GM12873 (cell line): ENCODE measurements around the gene IFNLR1.
A peak's percentile ranks its signal among the peaks of the same experiment; 100 is the strongest.

ENCODE experiments used
- TF ChIP-seq, protein P1 (sequence below): IDR thresholded peaks from 2 replicates; pipeline ENCODE4 v1.5.1; 2012; ENCODE audit warnings: low read depth, mild to moderate bottlenecking, moderate library complexity, low read length, control low read depth; ENCODE audit not compliant: insufficient read depth; ENCODE audit errors: missing control alignments

Gene IFNLR1

DNA sequence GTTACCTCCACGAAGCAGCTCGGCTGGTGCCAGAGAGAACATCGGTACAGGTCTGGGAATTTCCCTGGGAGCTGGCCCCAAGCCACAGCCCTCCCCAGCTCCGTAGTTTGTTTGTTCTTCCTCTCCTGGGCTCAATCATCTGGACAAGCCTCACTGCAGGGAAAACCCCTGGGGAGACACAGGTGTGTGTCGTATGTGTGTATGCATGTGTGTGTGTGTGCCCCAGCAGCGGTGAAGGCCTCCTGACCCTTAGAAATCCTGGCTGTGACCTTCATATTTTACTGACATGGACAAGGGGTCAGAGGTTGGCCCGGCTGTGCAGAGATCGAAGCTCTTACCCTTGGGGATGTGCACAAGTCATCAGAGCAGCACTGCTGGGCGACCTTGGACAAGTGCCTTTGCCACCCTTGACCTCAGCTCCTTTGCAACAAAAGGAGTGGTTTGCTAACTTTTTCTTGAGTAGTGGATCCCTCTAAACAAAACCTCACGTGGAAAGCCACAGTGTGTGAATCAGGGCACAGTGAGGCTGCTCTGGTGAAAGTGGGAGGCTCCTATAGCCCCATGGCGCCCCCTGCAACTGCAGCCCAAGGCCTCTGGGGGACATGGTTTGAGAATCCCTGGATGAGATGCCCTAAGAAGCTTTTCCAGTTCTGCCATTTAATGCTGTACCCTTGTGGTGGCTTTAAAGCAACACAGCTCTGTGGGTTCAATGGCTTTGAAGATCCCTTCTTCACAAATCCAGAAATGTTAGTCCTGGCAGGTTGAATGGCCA, 31.9 kb downstream of the IFNLR1 start:
- TF ChIP-seq, protein P1, sequence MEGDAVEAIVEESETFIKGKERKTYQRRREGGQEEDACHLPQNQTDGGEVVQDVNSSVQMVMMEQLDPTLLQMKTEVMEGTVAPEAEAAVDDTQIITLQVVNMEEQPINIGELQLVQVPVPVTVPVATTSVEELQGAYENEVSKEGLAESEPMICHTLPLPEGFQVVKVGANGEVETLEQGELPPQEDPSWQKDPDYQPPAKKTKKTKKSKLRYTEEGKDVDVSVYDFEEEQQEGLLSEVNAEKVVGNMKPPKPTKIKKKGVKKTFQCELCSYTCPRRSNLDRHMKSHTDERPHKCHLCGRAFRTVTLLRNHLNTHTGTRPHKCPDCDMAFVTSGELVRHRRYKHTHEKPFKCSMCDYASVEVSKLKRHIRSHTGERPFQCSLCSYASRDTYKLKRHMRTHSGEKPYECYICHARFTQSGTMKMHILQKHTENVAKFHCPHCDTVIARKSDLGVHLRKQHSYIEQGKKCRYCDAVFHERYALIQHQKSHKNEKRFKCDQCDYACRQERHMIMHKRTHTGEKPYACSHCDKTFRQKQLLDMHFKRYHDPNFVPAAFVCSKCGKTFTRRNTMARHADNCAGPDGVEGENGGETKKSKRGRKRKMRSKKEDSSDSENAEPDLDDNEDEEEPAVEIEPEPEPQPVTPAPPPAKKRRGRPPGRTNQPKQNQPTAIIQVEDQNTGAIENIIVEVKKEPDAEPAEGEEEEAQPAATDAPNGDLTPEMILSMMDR, result peak; percentile 53

DNA sequence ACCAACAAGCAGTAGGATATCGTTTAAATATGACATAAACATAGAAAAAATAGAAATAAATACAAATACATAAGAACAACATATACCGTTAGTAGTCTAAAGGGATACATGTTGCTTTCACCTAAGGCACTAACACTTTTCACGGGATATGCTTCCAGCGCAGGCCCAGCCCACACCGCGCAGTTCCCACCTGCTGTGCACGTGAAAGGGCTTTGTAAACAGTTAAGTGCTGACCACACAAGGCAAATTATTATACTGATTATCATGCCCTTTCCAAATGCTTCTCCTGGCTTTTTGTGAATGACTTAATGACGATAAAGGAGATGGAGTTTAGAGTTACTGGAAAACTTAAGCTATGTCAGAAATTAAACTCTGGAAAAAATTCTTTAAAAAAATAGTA, 32.9 kb downstream of the IFNLR1 start:
- TF ChIP-seq, protein P1, result no peak

DNA sequence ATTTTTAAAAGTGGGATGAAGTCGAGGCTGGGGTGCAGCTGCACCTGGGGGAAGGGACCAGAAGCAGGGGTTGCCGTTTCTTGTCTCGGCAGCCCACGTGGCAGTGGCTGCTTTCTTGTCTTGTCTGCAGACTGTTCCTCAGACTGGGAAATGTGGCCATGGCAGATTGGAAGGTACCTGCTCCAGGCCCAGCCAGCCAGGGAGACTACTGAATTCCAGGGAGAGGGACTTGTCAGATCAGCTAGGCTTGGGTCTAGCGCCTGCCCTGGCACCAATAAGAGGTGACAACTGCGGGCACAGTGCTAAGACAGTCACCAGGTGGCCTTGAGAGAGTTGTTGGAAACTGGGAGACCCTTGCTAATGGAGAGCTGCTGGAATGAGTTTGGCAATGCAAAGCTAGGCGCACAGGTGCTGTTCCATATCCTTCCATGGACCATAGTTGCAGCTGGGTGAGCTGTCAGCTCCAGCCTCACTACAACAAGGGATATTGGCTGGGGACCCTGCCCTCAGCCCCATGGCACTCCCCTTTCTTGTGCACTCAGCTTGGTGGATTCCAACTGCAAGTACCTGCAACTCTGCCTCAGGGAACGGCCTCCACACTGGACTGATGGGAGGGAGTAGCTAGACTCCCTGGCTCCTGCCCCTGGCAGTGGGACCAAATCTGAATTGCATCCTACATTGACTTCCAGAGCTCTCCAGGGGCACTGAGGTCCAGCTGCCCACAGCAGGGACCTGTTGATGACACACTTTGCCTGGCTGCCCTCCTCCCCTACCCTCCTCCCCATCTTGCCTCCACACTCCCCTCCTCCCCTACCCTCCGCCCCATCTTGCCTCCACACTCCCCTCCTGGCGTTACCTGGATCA, 34.2 kb downstream of the IFNLR1 start:
- TF ChIP-seq, protein P1, result no peak

DNA sequence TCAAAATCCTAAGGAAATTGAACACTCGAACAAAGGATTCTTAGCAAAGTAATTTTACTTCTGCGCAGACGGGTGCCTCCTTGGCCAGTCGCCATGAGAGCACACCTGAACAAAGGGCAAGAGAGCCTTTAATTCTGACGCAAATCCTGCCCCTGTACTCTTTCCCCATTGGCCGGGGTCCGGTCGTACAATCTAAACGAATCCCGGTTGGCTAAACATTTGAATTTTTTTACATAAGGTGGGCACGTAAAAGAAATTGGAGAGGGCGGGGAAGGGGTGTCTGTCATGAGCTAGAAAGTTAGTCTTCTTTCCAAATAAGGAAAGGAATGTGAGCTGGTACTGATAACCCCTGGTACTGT, 35.9 kb downstream of the IFNLR1 start:
- TF ChIP-seq, protein P1, result no peak

DNA sequence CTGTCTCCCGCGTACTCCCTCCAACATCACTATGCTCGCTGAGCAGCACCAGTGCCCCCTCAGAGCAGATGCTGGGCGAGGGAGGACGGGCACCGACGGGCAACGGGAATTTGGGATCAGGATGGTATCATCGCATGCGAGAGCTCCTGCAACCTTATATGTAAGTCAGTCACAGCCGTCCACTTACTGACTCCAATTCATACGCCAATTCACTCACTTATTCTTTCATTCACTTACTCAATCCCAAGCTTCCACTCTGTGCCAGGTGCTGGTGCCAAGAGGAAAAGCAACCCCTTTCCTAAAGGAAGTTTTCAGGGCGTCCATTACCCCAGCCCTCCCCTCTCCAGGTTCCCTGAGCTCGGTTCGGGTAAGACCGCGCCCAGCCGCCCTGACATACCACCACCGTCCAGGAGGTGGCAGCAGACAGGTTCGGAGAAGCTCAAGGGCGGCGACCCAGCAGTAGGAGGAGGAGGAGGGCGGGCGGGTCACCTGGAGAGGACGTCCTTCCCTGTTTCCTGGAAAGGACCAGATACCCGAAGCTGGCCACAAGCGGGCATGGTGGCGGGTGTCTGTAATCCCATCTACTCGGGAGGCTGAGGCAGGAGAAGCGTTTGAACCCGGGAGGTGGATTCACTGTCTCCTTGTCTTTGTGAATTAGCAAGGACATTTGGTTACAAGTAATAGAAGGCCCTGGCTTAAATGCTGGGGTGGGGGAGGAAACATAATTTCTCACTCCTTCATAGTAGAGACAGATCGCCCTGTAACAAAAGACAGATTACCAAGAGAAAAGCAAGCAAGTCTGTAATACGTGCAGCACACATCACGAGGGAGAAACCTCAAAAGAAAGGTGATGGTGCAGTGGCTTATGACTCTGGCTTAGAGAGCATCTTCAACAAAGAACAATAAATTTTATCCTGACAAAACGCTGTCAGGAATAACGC, 36.6 kb downstream of the IFNLR1 start:
- TF ChIP-seq, protein P1, result peak; percentile 82

DNA sequence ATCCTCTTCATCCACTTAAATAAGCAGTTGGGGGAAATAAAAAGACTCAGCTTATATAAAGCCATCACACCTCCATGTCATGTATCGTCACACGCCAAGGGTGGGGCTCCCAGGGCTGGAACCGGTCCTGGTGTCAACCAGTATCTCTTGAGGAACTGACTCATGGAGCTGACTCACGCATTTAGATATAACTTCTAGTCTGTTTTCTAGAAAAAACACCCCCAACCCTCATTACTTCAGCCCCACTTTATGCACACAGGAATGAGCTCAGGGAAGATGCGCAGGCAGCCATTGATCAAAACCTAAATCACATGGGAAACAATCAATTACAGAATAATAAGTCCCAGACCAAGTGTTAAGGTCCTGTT, 37.2 kb downstream of the IFNLR1 start:
- TF ChIP-seq, protein P1, result no peak

DNA sequence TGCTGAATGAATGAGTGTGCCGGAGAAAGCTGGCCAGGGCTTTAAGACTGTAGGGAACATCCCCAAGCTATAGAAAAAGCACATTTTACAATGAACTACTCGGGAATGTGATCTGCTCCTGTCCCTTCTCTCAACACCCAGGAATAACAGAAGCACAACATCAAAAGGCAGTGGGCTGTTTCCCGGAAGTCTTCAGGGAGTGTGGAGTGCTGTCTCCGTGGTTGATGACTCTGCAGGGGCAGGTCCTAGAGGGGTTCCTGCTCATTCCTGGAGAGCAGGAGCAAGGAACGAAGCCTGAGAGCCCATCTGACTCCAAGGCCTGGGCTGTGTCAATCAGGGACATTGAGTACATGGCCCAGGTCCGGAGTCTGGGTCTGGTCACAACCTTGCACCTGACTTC, 39.3 kb downstream of the IFNLR1 start:
- TF ChIP-seq, protein P1, result no peak
